Measurements from ENCODE around the gene ESRRG. TPM values are rescaled to one million over a fixed set of nuclear protein-coding genes. Genes with fewer than 3 reads are reported as not detected.
"Not testable (repeated sequence)": the region's sequence is repeated elsewhere in the genome, so short reads cannot be mapped to it uniquely, and the experiment has no call there.

ESRRG gene
- total and polyA plus RNA-seq, 2 experiments from 2014 or later = not detected

- Histone ChIP-seq H4K20me1 (ENCODE audit: insufficient read depth) (no peaks in the 10 kb centered on the region), H3K4me3 (no peak overlapping the region), H3K27ac (no peak overlapping the region), H3K79me2 (ENCODE audit: insufficient read depth) (no peaks in the 10 kb centered on the region), H3K27me3 (replicated peaks; ENCODE audit: insufficient read depth) (no peaks in the 10 kb centered on the region; the same call in 1 of the 2 replicates), H3K9ac (no peak overlapping the region), H3F3A (ENCODE audit: insufficient read depth) (no peaks in the 10 kb centered on the region), H2AFZ (no peak overlapping the region), H3K4me2 (ENCODE audit: unreplicated experiment) (no peak overlapping the region), H3K36me3 (ENCODE audit: low read depth) (no peaks in the 10 kb centered on the region), H3K4me1 (ENCODE audit: insufficient read depth) (0 out of 2 replicates have a peak, but pooled peaks cover 2% of the 10 kb centered on the region), H3K9me3 (ENCODE audit: low read depth) (no peaks in the 10 kb centered on the region), H3K9me2 (ENCODE audit: insufficient read depth) (no peaks in the 10 kb centered on the region)
- TF ChIP-seq EZH2 (IDR thresholded peaks at IDR 0.05; ENCODE audit: insufficient read depth, poor library complexity, severe bottlenecking) = no peak
- TF ChIP-seq EZH2phosphoT487 (IDR thresholded peaks at IDR 0.05; ENCODE audit: insufficient read depth, low read depth) = no peak
- no peak for DNase-seq
- in situ Hi-C loops (cut with MboI) = no loop called here
- WGBS, 2 experiments (ENCODE audit: low coverage in 1 of 2, low lambda C conversion rate in 2 of 2, missing lambda C conversion rate in 2 of 2) = 60 to 81% methylated on average over 1 of the region's 1 CpG
These were observed 188.2 kb downstream of the ESRRG start for GRCh38 chr1:216535059-216535458.

- Histone ChIP-seq H2AFZ (no peak overlapping the region), H3K79me2 (ENCODE audit: insufficient read depth) (no peaks in the 10 kb centered on the region), H3K27ac (no peak overlapping the region), H3K9me2 (ENCODE audit: insufficient read depth) (no peaks in the 10 kb centered on the region), H3K9me3 (ENCODE audit: low read depth) (no peaks in the 10 kb centered on the region), H3K4me3 (no peak overlapping the region), H3K4me2 (ENCODE audit: unreplicated experiment) (no peak overlapping the region), H4K20me1 (ENCODE audit: insufficient read depth) (no peaks in the 10 kb centered on the region), H3K4me1 (ENCODE audit: insufficient read depth) (0 out of 2 replicates have a peak, but pooled peaks cover 2% of the 10 kb centered on the region), H3K27me3 (replicated peaks; ENCODE audit: insufficient read depth) (no peaks in the 10 kb centered on the region; the same call in 1 of the 2 replicates), H3F3A (ENCODE audit: insufficient read depth) (no peaks in the 10 kb centered on the region), H3K9ac (no peak overlapping the region), H3K36me3 (ENCODE audit: low read depth) (no peaks in the 10 kb centered on the region)
- no peak for DNase-seq
- TF ChIP-seq EZH2 (IDR thresholded peaks at IDR 0.05; ENCODE audit: insufficient read depth, poor library complexity, severe bottlenecking) = no peak
- no peak for TF ChIP-seq EZH2phosphoT487 (IDR thresholded peaks at IDR 0.05; ENCODE audit: insufficient read depth, low read depth)
- in situ Hi-C loops (cut with MboI) = no loop called here
- WGBS, 2 experiments (ENCODE audit: low coverage in 1 of 2, low lambda C conversion rate in 2 of 2, missing lambda C conversion rate in 2 of 2) = 69 to 77% methylated on average over 4 of the region's 4 CpGs
These were observed 189.5 kb downstream of the ESRRG start for GRCh38 chr1:216533776-216534175.

GRCh38 chr1:216532251-216532798 lies 190.9 kb downstream of the ESRRG start:
- no peaks in the 10 kb centered on the region for H3K27me3 ChIP-seq (replicated peaks; ENCODE audit: insufficient read depth)
- 91 to 93% methylated on average over 9 of the region's 9 CpGs for WGBS, 2 experiments (ENCODE audit: low coverage in 1 of 2, low lambda C conversion rate in 2 of 2, missing lambda C conversion rate in 2 of 2)
- in situ Hi-C loops (cut with MboI) = no loop called here
- no peaks in the 10 kb centered on the region for H3K36me3 ChIP-seq (ENCODE audit: low read depth)
- H3K4me3 ChIP-seq = no peak overlapping the region
- no peak overlapping the region for H3K4me2 ChIP-seq (ENCODE audit: unreplicated experiment)
- no peak overlapping the region for H3K9ac ChIP-seq
- no peak overlapping the region for H2AFZ ChIP-seq
- TF ChIP-seq EZH2phosphoT487 (IDR thresholded peaks at IDR 0.05; ENCODE audit: insufficient read depth, low read depth) (no peak), EZH2 (IDR thresholded peaks at IDR 0.05; ENCODE audit: insufficient read depth, poor library complexity, severe bottlenecking) (no peak)
- no peaks in the 10 kb centered on the region for H3K79me2 ChIP-seq (ENCODE audit: insufficient read depth)
- no peaks in the 10 kb centered on the region for H3F3A ChIP-seq (ENCODE audit: insufficient read depth)
- no peaks in the 10 kb centered on the region for H3K9me2 ChIP-seq (ENCODE audit: insufficient read depth)
- H3K9me3 ChIP-seq (ENCODE audit: low read depth) = no peaks in the 10 kb centered on the region
- DNase-seq = no peak
- no peaks in the 10 kb centered on the region for H4K20me1 ChIP-seq (ENCODE audit: insufficient read depth)
- H3K4me1 ChIP-seq (ENCODE audit: insufficient read depth) = 0 out of 2 replicates have a peak, but pooled peaks cover 2% of the 10 kb centered on the region
- no peak overlapping the region for H3K27ac ChIP-seq

GRCh38 chr1:216531263-216532239 lies 191.7 kb downstream of the ESRRG start:
- H3K79me2 ChIP-seq (ENCODE audit: insufficient read depth) = no peaks in the 10 kb centered on the region
- H3K9me2 ChIP-seq (ENCODE audit: insufficient read depth) = no peaks in the 10 kb centered on the region
- no peaks in the 10 kb centered on the region for H4K20me1 ChIP-seq (ENCODE audit: insufficient read depth)
- H3K36me3 ChIP-seq (ENCODE audit: low read depth) = no peaks in the 10 kb centered on the region
- DNase-seq = peak; percentile 36
- H3K9me3 ChIP-seq (ENCODE audit: low read depth) = no peaks in the 10 kb centered on the region
- in situ Hi-C loops (cut with MboI) = no loop called here
- H2AFZ ChIP-seq = peak overlapping the region; percentile 86
- 18 to 19% methylated on average over 12 of the region's 12 CpGs for WGBS, 2 experiments (ENCODE audit: low coverage in 1 of 2, low lambda C conversion rate in 2 of 2, missing lambda C conversion rate in 2 of 2)
- 0 out of 2 replicates have a peak, but pooled peaks cover 2% of the 10 kb centered on the region for H3K4me1 ChIP-seq (ENCODE audit: insufficient read depth)
- peak overlapping the region; percentile 41 for H3K9ac ChIP-seq
- H3K27me3 ChIP-seq (replicated peaks; ENCODE audit: insufficient read depth) = no peaks in the 10 kb centered on the region
- no peak overlapping the region for H3K27ac ChIP-seq
- no peaks in the 10 kb centered on the region for H3F3A ChIP-seq (ENCODE audit: insufficient read depth)
- H3K4me2 ChIP-seq (ENCODE audit: unreplicated experiment) = peak overlapping the region; percentile 80
- peak overlapping the region; percentile 77 for H3K4me3 ChIP-seq
- TF ChIP-seq EZH2phosphoT487 (IDR thresholded peaks at IDR 0.05; ENCODE audit: insufficient read depth, low read depth) (no peak), EZH2 (IDR thresholded peaks at IDR 0.05; ENCODE audit: insufficient read depth, poor library complexity, severe bottlenecking) (no peak)

- H3K36me3 ChIP-seq (ENCODE audit: low read depth); in situ Hi-C loops (cut with MboI); H3K9me2 ChIP-seq (ENCODE audit: insufficient read depth); H3K4me2 ChIP-seq (ENCODE audit: unreplicated experiment); H3K4me3 ChIP-seq; DNase-seq; H3K9me3 ChIP-seq (ENCODE audit: low read depth); H3K27ac ChIP-seq; H4K20me1 ChIP-seq (ENCODE audit: insufficient read depth); H3F3A ChIP-seq (ENCODE audit: insufficient read depth); H2AFZ ChIP-seq; H3K27me3 ChIP-seq (replicated peaks; ENCODE audit: insufficient read depth); H3K4me1 ChIP-seq (ENCODE audit: insufficient read depth); H3K9ac ChIP-seq; H3K79me2 ChIP-seq (ENCODE audit: insufficient read depth): not testable (repeated sequence)
- WGBS, 2 experiments (ENCODE audit: low coverage in 1 of 2, low lambda C conversion rate in 2 of 2, missing lambda C conversion rate in 2 of 2) = 51 to 63% methylated on average over 3 of the region's 3 CpGs
These were observed 193.4 kb downstream of the ESRRG start for GRCh38 chr1:216529851-216530250.

Data from GM23248 (cell line).